Stimulated activated naive CD8-positive, alpha-beta T cell treated with anti-CD3 and anti-CD28 coated beads, Interleukin-15, Interleukin-2, amounts not matched to agents 100 U/mL and 50 U/mL, for 24 hours (primary cell): Measurements from ENCODE around the gene MCM5.
A peak's percentile ranks its signal among the peaks of the same experiment; 100 is the strongest.
"Not testable (repeated sequence)": the region's sequence is repeated elsewhere in the genome, so short reads cannot be mapped to it uniquely, and the experiment has no call there.

Experiments used
- ATAC-seq: fragments of 150-1000 bp; cut with Tn5 transposase; one replicate; pipeline ENCODE4 v1.10.0; 2021
- DNase-seq: peaks from one replicate; pipeline ENCODE4 v3.0.0; 2021

The MCM5 gene

DNA sequence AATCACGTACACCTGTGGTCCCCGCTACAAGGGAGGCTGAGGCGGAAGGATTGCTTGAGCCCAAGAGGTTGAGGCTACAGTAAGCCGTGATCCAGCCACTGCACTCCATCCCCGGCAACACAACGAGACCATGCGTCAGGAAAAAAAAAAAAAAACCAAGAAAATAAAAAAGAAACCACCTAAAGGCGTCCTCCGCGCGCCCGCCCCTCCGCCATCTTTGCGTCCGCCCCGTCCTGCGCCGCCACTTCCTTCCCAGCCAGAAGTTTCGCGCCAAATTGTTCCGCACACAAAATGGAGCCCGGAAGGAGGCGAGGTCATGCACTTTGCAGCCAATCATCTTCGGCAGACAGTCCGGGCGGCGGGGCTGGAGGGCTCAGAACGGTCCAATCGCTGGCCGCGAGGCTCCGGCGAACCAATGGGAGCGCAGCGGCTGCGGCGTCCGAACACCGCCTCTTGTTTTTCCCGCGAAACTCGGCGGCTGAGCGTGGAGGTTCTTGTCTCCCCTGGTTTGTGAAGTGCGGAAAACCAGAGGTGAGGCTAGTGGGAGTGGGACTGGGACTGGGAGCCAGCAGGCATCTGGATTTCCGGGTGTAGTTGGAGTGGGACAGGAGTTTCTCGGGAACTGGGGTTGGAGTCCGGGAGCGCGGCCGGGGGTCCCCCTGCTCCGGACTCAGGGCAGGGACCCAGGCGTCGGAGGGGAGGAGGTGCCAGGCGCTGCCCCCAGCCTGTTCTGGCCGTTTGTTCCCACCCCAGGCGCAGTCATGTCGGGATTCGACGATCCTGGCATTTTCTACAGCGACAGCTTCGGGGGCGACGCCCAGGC, at the start of gene MCM5:
Gene MCM5 (plus strand): TSS at position 463 of the 823 bp plus-strand sequence. CDS start 299 bp downstream, at position 762.
- peak; percentile 100 for ATAC-seq
- peak; percentile 96 for DNase-seq

DNA sequence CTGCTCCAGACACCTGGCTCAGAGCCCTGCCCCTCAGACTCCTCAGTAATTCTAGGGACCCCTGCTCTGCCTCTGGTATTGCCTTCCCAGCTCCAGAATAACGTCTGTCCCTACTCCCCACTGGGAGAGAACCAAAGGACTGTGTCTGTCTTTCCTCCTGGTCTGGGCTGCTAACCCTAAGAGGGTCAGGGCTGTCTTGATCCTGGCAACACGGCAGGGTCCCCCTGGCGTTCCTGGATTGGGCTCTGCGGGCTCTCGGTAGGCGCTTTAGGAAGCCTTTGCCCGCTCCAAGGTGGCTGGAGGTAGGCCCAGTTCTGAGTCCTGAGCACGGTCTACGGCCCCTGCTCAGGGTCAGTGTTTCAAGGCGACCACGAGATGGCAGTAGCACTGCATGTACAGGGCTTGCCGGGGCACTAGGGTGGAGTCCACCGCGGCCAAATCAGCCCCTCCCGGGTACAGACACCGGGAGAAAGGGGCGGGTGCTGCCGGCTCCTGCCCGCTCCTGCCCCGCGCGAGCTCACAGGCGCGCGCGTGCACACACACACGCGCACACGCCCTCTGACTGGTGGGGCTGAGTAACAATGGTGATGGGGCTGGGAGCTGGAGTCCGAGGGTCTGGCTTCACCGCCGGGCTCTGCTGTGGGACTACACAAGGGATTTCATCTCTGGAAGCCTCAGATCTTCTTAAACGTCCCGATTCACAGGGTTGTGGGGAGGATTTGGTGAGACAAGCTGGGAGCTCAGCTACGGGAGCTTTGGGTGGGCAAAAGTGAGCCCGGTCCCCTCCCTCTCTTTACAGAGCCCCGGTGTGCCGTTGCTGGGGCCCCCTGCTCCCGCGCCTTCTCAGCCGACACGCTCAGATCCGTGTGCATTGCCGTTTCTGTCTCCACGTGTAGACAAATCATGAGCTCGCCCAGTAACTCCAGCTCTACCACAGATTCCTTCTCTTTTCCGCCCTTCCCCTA, 49.1 kb upstream of the MCM5 start:
- peak; percentile 92 for DNase-seq

GRCh38 chr22:35352214-35353111, 47.5 kb upstream of the MCM5 start:
- ATAC-seq = peak; percentile 75
- peak; percentile 88 for DNase-seq

More for the DNA sequence above, 49.1 kb upstream of the MCM5 start:
- ATAC-seq = peak; percentile 85

GRCh38 chr22:35353318-35353717, 46.6 kb upstream of the MCM5 start:
- no peak for DNase-seq
- ATAC-seq = no peak

GRCh38 chr22:35354068-35354467, 45.9 kb upstream of the MCM5 start:
- no peak for ATAC-seq
- DNase-seq = no peak

DNA sequence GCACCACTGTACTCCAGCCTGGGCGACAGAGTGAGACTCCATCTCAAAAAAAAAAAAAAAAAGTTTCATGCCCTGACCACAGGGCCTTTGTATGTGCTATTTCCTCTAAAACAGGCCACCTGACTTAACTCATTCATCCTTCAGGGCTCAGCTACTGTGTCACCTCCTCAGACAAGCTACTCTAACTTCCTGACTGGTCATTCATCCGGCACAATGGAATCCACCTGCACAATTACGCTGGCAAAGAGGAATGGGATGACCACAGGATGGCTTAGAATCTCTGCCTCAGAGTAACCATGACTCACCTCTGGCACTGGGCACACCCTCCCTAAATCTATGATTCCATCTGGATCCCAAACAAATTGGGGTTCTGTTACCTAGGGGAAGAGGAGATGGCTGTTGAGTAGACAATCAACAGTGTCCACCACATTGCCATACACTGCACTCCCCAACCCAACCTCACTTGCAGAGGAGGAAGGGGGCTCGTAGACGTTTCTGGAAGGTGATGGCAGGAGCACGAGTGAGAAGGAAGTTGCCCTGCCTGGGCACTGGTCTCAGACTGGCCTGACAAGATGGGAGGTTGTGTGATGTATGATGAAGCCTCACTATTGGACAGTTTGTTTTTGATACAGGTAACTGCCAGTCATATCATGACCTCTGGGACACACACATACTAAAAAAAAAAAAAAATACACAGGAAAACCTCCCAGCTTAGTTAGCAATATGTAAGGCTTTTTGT, 41.9 kb upstream of the MCM5 start:
- DNase-seq (no peak), ATAC-seq (no peak)

GRCh38 chr22:35359380-35360065, 40.4 kb upstream of the MCM5 start:
- no peak for ATAC-seq

DNA sequence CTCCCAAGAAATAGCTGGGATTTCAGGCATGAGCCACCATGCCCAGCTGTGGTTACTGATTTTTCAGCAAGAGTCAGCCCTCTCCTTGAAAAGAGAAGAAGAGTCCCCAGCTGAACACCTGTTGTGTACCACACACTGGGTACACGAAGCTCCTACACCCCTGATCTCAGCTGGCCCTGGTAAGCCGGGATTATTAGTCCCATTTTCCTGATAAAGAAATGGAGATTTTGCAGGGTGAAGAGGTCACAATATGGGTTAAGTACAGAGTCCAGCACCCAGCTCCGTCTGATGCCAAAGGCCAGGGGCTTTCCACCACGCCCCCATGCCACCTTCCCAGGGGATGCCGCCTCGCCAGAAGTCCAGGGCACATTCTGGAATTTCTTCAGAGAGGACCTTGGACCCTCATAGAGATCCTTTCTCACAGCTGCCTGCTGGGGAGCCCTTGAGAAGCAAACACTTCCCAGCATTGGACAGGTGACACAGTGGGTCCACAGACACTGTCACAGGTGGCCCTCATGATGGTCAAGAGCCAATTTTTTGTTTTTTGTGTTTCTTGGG, 38.9 kb upstream of the MCM5 start:
- ATAC-seq (no peak), DNase-seq (no peak)

More at GRCh38 chr22:35359380-35360065, 40.4 kb upstream of the MCM5 start:
- no peak for DNase-seq

DNA sequence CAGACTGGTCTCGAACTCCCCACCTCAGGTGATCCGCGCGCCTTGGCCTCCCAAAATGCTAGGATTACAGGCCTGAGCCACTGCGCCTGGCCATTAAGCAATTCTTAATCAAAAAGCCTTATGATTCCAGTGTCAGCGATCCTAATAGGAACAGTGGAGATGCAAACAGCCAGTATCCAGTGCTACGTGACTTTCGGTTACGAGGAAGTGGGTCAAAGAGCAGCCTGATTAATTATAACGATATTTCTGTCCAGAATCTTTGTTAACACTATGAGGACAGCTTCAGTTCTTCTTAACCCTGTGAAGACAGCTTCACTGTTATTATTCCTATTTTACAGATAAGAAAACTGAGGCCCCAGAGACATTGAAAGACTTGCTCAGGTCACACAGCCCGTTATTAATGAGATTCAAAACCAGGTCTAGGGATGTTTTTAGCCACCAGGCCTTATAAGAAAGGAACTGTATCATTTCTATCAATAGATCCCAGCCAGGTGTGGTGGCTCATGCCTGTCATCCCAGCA, 36.3 kb upstream of the MCM5 start:
- no peak for ATAC-seq

GRCh38 chr22:35364230-35364629, 35.7 kb upstream of the MCM5 start:
- not testable (repeated sequence) for ATAC-seq, DNase-seq

More for the DNA sequence above, 36.3 kb upstream of the MCM5 start:
- no peak for DNase-seq

- no peak for DNase-seq
- no peak for ATAC-seq
Measured at GRCh38 chr22:35367331-35367886, 32.5 kb upstream of the MCM5 start.

GRCh38 chr22:35368386-35368785, 31.6 kb upstream of the MCM5 start:
- DNase-seq (no peak), ATAC-seq (no peak)

GRCh38 chr22:35369996-35370395, 29.9 kb upstream of the MCM5 start:
- DNase-seq (no peak), ATAC-seq (no peak)

GRCh38 chr22:35373781-35374180, 26.2 kb upstream of the MCM5 start:
- DNase-seq (no peak), ATAC-seq (no peak)

GRCh38 chr22:35375031-35375430, 24.9 kb upstream of the MCM5 start:
- DNase-seq (no peak), ATAC-seq (no peak)

GRCh38 chr22:35375526-35375925, 24.4 kb upstream of the MCM5 start:
- no peak for ATAC-seq
- DNase-seq = no peak

DNA sequence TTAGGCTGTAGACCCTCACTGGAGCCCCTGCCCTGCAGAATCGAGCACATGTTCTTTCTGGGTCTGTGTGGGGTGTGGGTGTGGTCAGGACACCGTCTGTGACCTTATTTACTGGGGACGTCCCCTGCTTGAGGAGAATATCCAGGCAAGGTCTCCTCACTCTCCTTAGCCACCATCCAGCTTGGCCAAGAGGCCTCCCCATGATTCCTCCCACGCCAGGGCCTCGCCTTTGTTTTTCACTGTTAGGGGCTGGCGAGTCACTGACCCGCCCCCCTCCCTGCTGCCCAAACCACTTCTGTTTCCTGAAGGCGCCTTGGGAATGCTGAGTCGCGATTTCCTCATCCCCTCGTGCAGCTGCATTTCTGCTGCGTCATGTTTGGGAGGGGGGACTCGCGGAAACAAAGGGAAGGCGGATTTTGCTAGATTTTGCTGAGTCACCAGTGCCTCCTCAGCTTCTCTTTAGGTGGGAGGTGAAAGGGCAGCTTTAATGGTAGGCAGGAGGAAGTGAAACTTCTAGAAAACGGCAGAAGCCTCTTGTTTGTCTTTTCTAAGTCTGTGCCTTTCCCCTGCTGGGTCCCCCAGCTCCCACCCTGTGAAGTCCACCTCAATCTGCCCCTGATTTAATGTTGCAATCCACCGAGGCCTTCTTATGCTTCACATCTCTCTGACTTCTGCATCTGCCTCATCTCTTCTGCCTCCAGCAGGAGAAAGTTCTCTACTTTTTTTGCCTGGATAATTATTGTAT, 23.0 kb upstream of the MCM5 start:
- ATAC-seq (peak; percentile 45), DNase-seq (peak; percentile 57)

- ATAC-seq (no peak), DNase-seq (no peak)
Measured at GRCh38 chr22:35377735-35378134, 22.2 kb upstream of the MCM5 start.

- ATAC-seq (no peak), DNase-seq (no peak)
Measured at GRCh38 chr22:35378621-35379020, 21.3 kb upstream of the MCM5 start.
